ENCODE data around the gene KIF21B. TPM values are rescaled to one million over a fixed set of nuclear protein-coding genes. Genes with fewer than 3 reads are reported as not detected.

KIF21B gene
- total and polyA plus RNA-seq, 9 of the 15 experiments (the other 6 are each of a cell fraction or from before 2014, with no cell fraction given), result 0.46 to 13.4 (median 5.9) TPM

- no peak for TF ChIP-seq GTF3C2 (IDR thresholded peaks at IDR 0.05; ENCODE audit: borderline replicate concordance, extremely low read depth, insufficient read length)
- TF ChIP-seq RBFOX2 (IDR thresholded peaks at IDR 0.05; ENCODE audit: low read depth, low read length), result peak; percentile 24; the same call in 1 of the 2 replicates
- TF ChIP-seq ZNF717 (CRISPR knock-in tag; IDR thresholded peaks at IDR 0.05), result no peak
- TF ChIP-seq SP1 (CRISPR knock-in tag; IDR thresholded peaks at IDR 0.05), result no peak
- no peak for TF ChIP-seq ZNF445 (CRISPR knock-in tag; IDR thresholded peaks at IDR 0.05; ENCODE audit: low read depth)
- no peak for TF ChIP-seq E2F3 (CRISPR knock-in tag; IDR thresholded peaks at IDR 0.05)
- no peak for TF ChIP-seq SOX6 (IDR thresholded peaks at IDR 0.05)
- TF ChIP-seq ZNF436 (CRISPR knock-in tag; IDR thresholded peaks at IDR 0.05), result no peak
- TF ChIP-seq ZNF239 (CRISPR knock-in tag; IDR thresholded peaks at IDR 0.05), result no peak
- TF ChIP-seq, protein P1, sequence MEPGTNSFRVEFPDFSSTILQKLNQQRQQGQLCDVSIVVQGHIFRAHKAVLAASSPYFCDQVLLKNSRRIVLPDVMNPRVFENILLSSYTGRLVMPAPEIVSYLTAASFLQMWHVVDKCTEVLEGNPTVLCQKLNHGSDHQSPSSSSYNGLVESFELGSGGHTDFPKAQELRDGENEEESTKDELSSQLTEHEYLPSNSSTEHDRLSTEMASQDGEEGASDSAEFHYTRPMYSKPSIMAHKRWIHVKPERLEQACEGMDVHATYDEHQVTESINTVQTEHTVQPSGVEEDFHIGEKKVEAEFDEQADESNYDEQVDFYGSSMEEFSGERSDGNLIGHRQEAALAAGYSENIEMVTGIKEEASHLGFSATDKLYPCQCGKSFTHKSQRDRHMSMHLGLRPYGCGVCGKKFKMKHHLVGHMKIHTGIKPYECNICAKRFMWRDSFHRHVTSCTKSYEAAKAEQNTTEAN (CRISPR knock-in tag; IDR thresholded peaks at IDR 0.05), result no peak
- no peak for TF ChIP-seq SREBF2 (CRISPR knock-in tag; IDR thresholded peaks at IDR 0.05)
- TF ChIP-seq, protein P2, sequence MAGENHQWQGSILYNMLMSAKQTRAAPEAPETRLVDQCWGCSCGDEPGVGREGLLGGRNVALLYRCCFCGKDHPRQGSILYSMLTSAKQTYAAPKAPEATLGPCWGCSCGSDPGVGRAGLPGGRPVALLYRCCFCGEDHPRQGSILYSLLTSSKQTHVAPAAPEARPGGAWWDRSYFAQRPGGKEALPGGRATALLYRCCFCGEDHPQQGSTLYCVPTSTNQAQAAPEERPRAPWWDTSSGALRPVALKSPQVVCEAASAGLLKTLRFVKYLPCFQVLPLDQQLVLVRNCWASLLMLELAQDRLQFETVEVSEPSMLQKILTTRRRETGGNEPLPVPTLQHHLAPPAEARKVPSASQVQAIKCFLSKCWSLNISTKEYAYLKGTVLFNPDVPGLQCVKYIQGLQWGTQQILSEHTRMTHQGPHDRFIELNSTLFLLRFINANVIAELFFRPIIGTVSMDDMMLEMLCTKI (IDR thresholded peaks at IDR 0.05; ENCODE audit: partially characterized antibody), result no peak
- no peak for TF ChIP-seq XRCC4 (IDR thresholded peaks at IDR 0.05; ENCODE audit: extremely low read depth, insufficient read depth, insufficient read length)
- TF ChIP-seq, protein P3, sequence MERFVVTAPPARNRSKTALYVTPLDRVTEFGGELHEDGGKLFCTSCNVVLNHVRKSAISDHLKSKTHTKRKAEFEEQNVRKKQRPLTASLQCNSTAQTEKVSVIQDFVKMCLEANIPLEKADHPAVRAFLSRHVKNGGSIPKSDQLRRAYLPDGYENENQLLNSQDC (CRISPR knock-in tag; IDR thresholded peaks at IDR 0.05), result no peak
- TF ChIP-seq L3MBTL2 (IDR thresholded peaks at IDR 0.05), result peak; percentile 62
- TF ChIP-seq GTF2B (IDR thresholded peaks at IDR 0.05; ENCODE audit: extremely low read depth, insufficient read length), result no peak
- no peak for TF ChIP-seq ZNF551 (CRISPR knock-in tag; IDR thresholded peaks at IDR 0.05)
- no peak for TF ChIP-seq FIP1L1 (IDR thresholded peaks at IDR 0.05; ENCODE audit: low read depth, low read length, poor library complexity, severe bottlenecking)
- no peak for TF ChIP-seq GABPB2 (CRISPR knock-in tag; conservative IDR thresholded peaks at IDR 0.05)
- 0 out of 2 replicates have a peak, but pooled peaks have one; percentile 21 for TF ChIP-seq GATA2 (CRISPR knock-in tag; IDR thresholded peaks at IDR 0.05)
- TF ChIP-seq, protein P4, sequence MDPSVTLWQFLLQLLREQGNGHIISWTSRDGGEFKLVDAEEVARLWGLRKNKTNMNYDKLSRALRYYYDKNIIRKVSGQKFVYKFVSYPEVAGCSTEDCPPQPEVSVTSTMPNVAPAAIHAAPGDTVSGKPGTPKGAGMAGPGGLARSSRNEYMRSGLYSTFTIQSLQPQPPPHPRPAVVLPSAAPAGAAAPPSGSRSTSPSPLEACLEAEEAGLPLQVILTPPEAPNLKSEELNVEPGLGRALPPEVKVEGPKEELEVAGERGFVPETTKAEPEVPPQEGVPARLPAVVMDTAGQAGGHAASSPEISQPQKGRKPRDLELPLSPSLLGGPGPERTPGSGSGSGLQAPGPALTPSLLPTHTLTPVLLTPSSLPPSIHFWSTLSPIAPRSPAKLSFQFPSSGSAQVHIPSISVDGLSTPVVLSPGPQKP (CRISPR knock-in tag; IDR thresholded peaks at IDR 0.05), result no peak
- TF ChIP-seq WHSC1 (IDR thresholded peaks at IDR 0.05; ENCODE audit: low read length), result no peak
Measured at GRCh38 chr1:201022820-201023516, 546 bp downstream of the KIF21B start (continued).
